H1 (cell line): ENCODE data around the gene LZTFL1. TPM values are rescaled to one million over a fixed set of nuclear protein-coding genes. Genes with fewer than 3 reads are reported as not detected.

Source experiments
- CTCF ChIA-PET: fragments of 300-600 bp; sonication (Branson Sonifier 250); formaldehyde crosslinking; loops from one replicate; lab custom pipeline; 2021; ENCODE audit not compliant: partially characterized antibody; lab: Charles Lee
- POLR2A ChIA-PET: fragments of 300-600 bp; sonication (Branson Sonifier 250); formaldehyde crosslinking; loops from one replicate; lab custom pipeline; 2021; ENCODE audit warnings: inconsistent platforms; ENCODE audit not compliant: partially characterized antibody; lab: Charles Lee
- DNase-seq, 2 experiments: peaks; one replicate each; pipeline versions ENCODE4 v3.0.0 to v3.0.0-alpha.2; 2010 to 2022; ENCODE audit warnings: low spot score in 2 of 2, low read depth in 1 of 2, mixed read lengths in 1 of 2
- FAIRE-seq: peaks from 2 replicates; lab custom pipeline; 2011; peaks lifted over from hg19 to GRCh38; lab: Jason Lieb, UNC
- H2AFZ ChIP-seq: 2 replicates; pipeline ENCODE4 v1.8.1; 2012; ENCODE audit warnings: low read length, inconsistent platforms
- H2AK5ac ChIP-seq: 2 replicates; pipeline ENCODE4 v1.6.1; 2013; ENCODE audit warnings: low read depth, low read length
- H2BK120ac ChIP-seq: replicated peaks from 2 replicates; pipeline ENCODE3; 2013; ENCODE audit warnings: low read depth, low read length, inconsistent platforms
- H2BK12ac ChIP-seq: 2 replicates; pipeline ENCODE4 v1.6.1; 2013; ENCODE audit warnings: low read depth, low read length
- H2BK15ac ChIP-seq: 2 replicates; pipeline ENCODE4 v1.6.1; 2013; ENCODE audit warnings: low read length
- H2BK20ac ChIP-seq: 2 replicates; pipeline ENCODE4 v1.6.1; 2013; ENCODE audit warnings: low read length
- H2BK5ac ChIP-seq: 2 replicates; pipeline ENCODE4 v1.6.1; 2013; ENCODE audit warnings: low read depth, low read length
- H3K14ac ChIP-seq: 2 replicates; pipeline ENCODE4 v1.6.1; 2013; ENCODE audit warnings: inconsistent platforms; ENCODE audit not compliant: insufficient read length
- H3K18ac ChIP-seq: 2 replicates; pipeline ENCODE4 v1.6.1; 2013; ENCODE audit warnings: low read length; ENCODE audit errors: extremely low read depth
- H3K23ac ChIP-seq: 2 replicates; pipeline ENCODE4 v1.6.1; 2013; ENCODE audit warnings: inconsistent platforms; ENCODE audit not compliant: insufficient read length
- H3K23me2 ChIP-seq: 2 replicates; pipeline ENCODE4 v1.6.1; 2013; ENCODE audit warnings: low read depth, low read length
- H3K27ac ChIP-seq: 2 replicates; pipeline ENCODE4 v1.6.1; 2011; ENCODE audit warnings: low read depth, low read length, inconsistent platforms
- H3K27me3 ChIP-seq, 4 experiments: replicated peaks in 1 of 4; 1 replicate in 1 of 4; 2 replicates in 3 of 4; pipeline versions ENCODE4 v1.6.1 to v1.8.1; 2011 to 2013; ENCODE audit warnings: low read length in 3 of 4, mild to moderate bottlenecking in 3 of 4, inconsistent platforms in 2 of 4, mixed read lengths in 2 of 4, moderate library complexity in 1 of 4; ENCODE audit not compliant: control insufficient read depth in 3 of 4, insufficient read depth in 3 of 4; ENCODE audit errors: extremely low read depth in 1 of 4
- H3K36me3 ChIP-seq, 4 experiments: 2 replicates each; pipeline versions ENCODE4 v1.6.1 to v1.8.1; 2011 to 2013; ENCODE audit warnings: mild to moderate bottlenecking in 4 of 4, low read length in 3 of 4, moderate library complexity in 2 of 4, control low read depth in 1 of 4, inconsistent platforms in 1 of 4; ENCODE audit not compliant: insufficient read depth in 4 of 4, control insufficient read depth in 2 of 4
- H3K4ac ChIP-seq: replicated peaks from 2 replicates; pipeline ENCODE3; 2013; ENCODE audit warnings: low read length, low read depth, mixed read lengths, inconsistent platforms; ENCODE audit not compliant: insufficient read length
- H3K4me1 ChIP-seq, 4 experiments: replicated peaks in 1 of 4; 1 replicate in 1 of 4; 2 replicates in 3 of 4; pipeline versions ENCODE4 v1.6.1 to v1.8.1; 2011 to 2013; ENCODE audit warnings: low read length in 3 of 4, inconsistent platforms in 2 of 4, mixed read lengths in 1 of 4; ENCODE audit not compliant: insufficient read depth in 4 of 4, control insufficient read depth in 3 of 4
- H3K4me2 ChIP-seq, 2 experiments: 2 replicates each; pipeline versions ENCODE4 v1.6.1 to v1.8.1; 2011 to 2013; ENCODE audit warnings: low read depth in 2 of 2, low read length in 2 of 2, control low read depth in 1 of 2, inconsistent platforms in 1 of 2, mild to moderate bottlenecking in 1 of 2; ENCODE audit not compliant: insufficient read depth in 1 of 2
- H3K4me3 ChIP-seq, 4 experiments: fragments of 200-600, 300-600 bp in 1 of 4; sonication (generic), shearing (Covaris generic), sonication (Bioruptor Twin) in 1 of 4; 2 replicates each; pipeline versions ENCODE4 v1.5.1 to v1.8.1; 2011 to 2016; ENCODE audit warnings: low read length in 4 of 4, low read depth in 3 of 4, control low read depth in 2 of 4, inconsistent platforms in 2 of 4, mild to moderate bottlenecking in 2 of 4, mixed read lengths in 1 of 4, moderate library complexity in 1 of 4; ENCODE audit not compliant: insufficient read depth in 2 of 4; ENCODE audit errors: extremely low read depth in 1 of 4
- H3K56ac ChIP-seq: replicated peaks from 2 replicates; pipeline ENCODE3; 2013; ENCODE audit warnings: low read depth, mild to moderate bottlenecking, mixed read lengths, low read length, inconsistent platforms; ENCODE audit not compliant: insufficient read length
- H3K79me1 ChIP-seq: 2 replicates; pipeline ENCODE4 v1.6.1; 2013; ENCODE audit warnings: low read depth, low read length, control low read depth
- H3K79me2 ChIP-seq, 2 experiments: 2 replicates each; pipeline versions ENCODE4 v1.6.1 to v1.8.1; 2012 to 2013; ENCODE audit warnings: low read length in 2 of 2, mild to moderate bottlenecking in 2 of 2, inconsistent platforms in 1 of 2; ENCODE audit not compliant: insufficient read depth in 2 of 2, control insufficient read depth in 1 of 2
- H3K9ac ChIP-seq, 4 experiments: replicated peaks in 1 of 4; 1 replicate in 1 of 4; 2 replicates in 3 of 4; pipeline versions ENCODE4 v1.6.1 to v1.8.1; 2011 to 2013; ENCODE audit warnings: low read depth in 3 of 4, low read length in 3 of 4, control low read depth in 2 of 4, mild to moderate bottlenecking in 2 of 4, moderate library complexity in 2 of 4, inconsistent platforms in 1 of 4; ENCODE audit errors: extremely low read depth in 1 of 4
- H3K9me3 ChIP-seq, 2 experiments: 2 replicates each; pipeline versions ENCODE4 v1.6.1 to v1.8.1; 2012 to 2013; ENCODE audit warnings: mild to moderate bottlenecking in 2 of 2, moderate library complexity in 2 of 2, control low read depth in 1 of 2, inconsistent platforms in 1 of 2, low read depth in 1 of 2, low read length in 1 of 2, mixed read lengths in 1 of 2; ENCODE audit not compliant: insufficient read depth in 2 of 2
- H4K20me1 ChIP-seq, 2 experiments: replicated peaks in 1 of 2; 2 replicates each; pipeline versions ENCODE3 to v1.8.1; 2011 to 2013; ENCODE audit warnings: inconsistent platforms in 2 of 2, low read length in 2 of 2, mild to moderate bottlenecking in 1 of 2; ENCODE audit not compliant: insufficient read depth in 2 of 2, control insufficient read depth in 1 of 2
- H4K5ac ChIP-seq: 2 replicates; pipeline ENCODE4 v1.6.1; 2013; ENCODE audit warnings: low read length, low read depth, mixed read lengths, inconsistent platforms; ENCODE audit not compliant: insufficient read length
- H4K8ac ChIP-seq: 2 replicates; pipeline ENCODE4 v1.8.0; 2013; ENCODE audit warnings: mild to moderate bottlenecking, moderate library complexity, low read length, inconsistent platforms; ENCODE audit not compliant: insufficient read depth; ENCODE audit errors: extremely low read depth
- H4K91ac ChIP-seq: replicated peaks from 2 replicates; pipeline ENCODE3; 2013; ENCODE audit warnings: low read length, mixed read lengths, inconsistent platforms; ENCODE audit not compliant: insufficient read length
- CBX8 ChIP-seq: fragments of 300-800, 300-1000 bp; sonication (generic); IDR thresholded peaks from 2 replicates; pipeline ENCODE4 v1.7.1; 2016; ENCODE audit warnings: low read depth, low read length, borderline replicate concordance
- CHD1 ChIP-seq: IDR thresholded peaks from 2 replicates; pipeline ENCODE4 v1.6.1; 2012; ENCODE audit warnings: low read depth, low read length, improper control_type of control experiment
- CHD2 ChIP-seq: IDR thresholded peaks from 2 replicates; pipeline ENCODE4 v1.6.1; 2012; ENCODE audit warnings: low read length, improper control_type of control experiment
- EGR1 ChIP-seq: IDR thresholded peaks from 2 replicates; pipeline ENCODE4 v1.6.1; 2011; ENCODE audit warnings: low read depth, low read length, borderline replicate concordance
- MAFK ChIP-seq: IDR thresholded peaks from 2 replicates; pipeline ENCODE4 v1.6.1; 2012; ENCODE audit warnings: low read depth, mild to moderate bottlenecking, improper control_type of control experiment, low read length
- RBBP5 ChIP-seq: IDR thresholded peaks from 2 replicates; pipeline ENCODE4 v1.7.1; 2012; ENCODE audit warnings: low read depth, mild to moderate bottlenecking, inconsistent platforms, low read length, moderate library complexity, borderline replicate concordance
- RNF2 ChIP-seq: fragments of 200-900, 300-1000 bp; sonication (generic); IDR thresholded peaks from 2 replicates; pipeline ENCODE4 v1.7.1; 2016; ENCODE audit warnings: borderline replicate concordance, low read depth, mild to moderate bottlenecking, antibody characterized with exemption, low read length; ENCODE audit not compliant: poor library complexity, severe bottlenecking; ENCODE audit errors: missing control alignments
- SAP30 ChIP-seq: fragments of 300-600 bp; sonication (generic); IDR thresholded peaks from 2 replicates; pipeline ENCODE4 v1.7.1; 2012; ENCODE audit warnings: low read length, moderate library complexity, mild to moderate bottlenecking, inconsistent platforms; ENCODE audit not compliant: insufficient read depth, insufficient replicate concordance
- SP1 ChIP-seq: IDR thresholded peaks from 2 replicates; pipeline ENCODE4 v1.6.1; 2011; ENCODE audit warnings: low read depth, low read length
- SRF ChIP-seq: IDR thresholded peaks from 2 replicates; pipeline ENCODE4 v1.6.1; 2011; ENCODE audit warnings: mild to moderate bottlenecking, low read depth, low read length, moderate library complexity
- SUZ12 ChIP-seq: fragments of 200-600 bp; sonication (generic); IDR thresholded peaks from 2 replicates; pipeline ENCODE4 v1.6.1; 2012; ENCODE audit warnings: mild to moderate bottlenecking, inconsistent platforms, low read length, moderate library complexity, mixed read lengths
- TEAD4 ChIP-seq: IDR thresholded peaks from 2 replicates; pipeline ENCODE4 v1.6.1; 2012; ENCODE audit warnings: low read depth, low read length, inconsistent platforms, mixed read lengths
- WGBS, 2 experiments: shearing (Covaris generic) in 1 of 2; methylation state at CpG; one replicate each; pipeline versions ENCODE4 v1.1.6 to v1.1.7; 2013 to 2015; ENCODE audit warnings: low lambda C conversion rate in 2 of 2, mixed read lengths in 2 of 2, inconsistent platforms in 1 of 2, low coverage in 1 of 2, missing lambda C conversion rate in 1 of 2; ENCODE audit not compliant: insufficient replicate concordance in 2 of 2, insufficient coverage in 1 of 2, insufficient read length in 1 of 2; ENCODE audit errors: extremely low coverage in 1 of 2, missing lambda C conversion rate in 1 of 2; 5-methylcytosine and 5-hydroxymethylcytosine counted together
- polyA plus RNA-seq, 7 experiments: library from polyadenylated mRNA; depleted of rRNA in 3 of 7; stranded (reverse) in 5 of 7; unstranded in 2 of 7; fragments of >200 nt in 5 of 7; fragments of 200-250 nt in 2 of 7; gene quantifications; 1 replicate in 5 of 7; 2 replicates in 1 of 7; 4 replicates in 1 of 7; pipeline versions ENCODE4 v1.2.1 to v1.2.3, GENCODE V29; 2011 to 2013; ENCODE audit warnings: missing spikeins in 2 of 7, mixed read lengths in 2 of 7
- total RNA-seq: library from RNA; stranded (reverse); fragmentation: NEBNext Ultra II Directional; extraction: Animal tissue kit (Norgen Biotek cat#: 25700); gene quantifications from 2 replicates; pipeline ENCODE4 v1.2.1, GENCODE V29; 2021
- TF ChIP-seq, protein P1 (sequence below): IDR thresholded peaks from 2 replicates; pipeline ENCODE4 v1.6.1; 2012; ENCODE audit warnings: inconsistent platforms

Gene LZTFL1
- total and polyA plus RNA-seq, 2 of the 8 experiments (the other 6 are each of a cell fraction or from before 2014, with no cell fraction given), result 8.7 to 11.5 TPM

DNA sequence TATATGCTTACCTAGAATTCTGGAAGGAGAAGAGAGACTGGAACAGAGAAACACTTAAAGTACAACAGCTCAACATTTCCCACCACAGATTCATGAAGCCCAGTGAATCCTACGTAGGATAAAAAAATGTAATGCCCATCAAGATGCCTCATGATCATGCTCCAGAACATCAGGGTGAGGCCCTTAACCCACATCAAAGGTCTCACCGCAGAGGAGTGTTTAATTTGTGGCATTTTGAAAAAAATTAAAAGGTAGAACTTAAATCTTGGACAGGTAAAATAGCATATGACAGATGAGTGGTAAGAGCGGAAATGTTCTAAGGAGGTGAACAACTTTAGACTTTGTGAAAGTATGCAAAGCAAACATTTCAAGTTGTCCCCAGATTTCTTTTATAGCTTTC, 35.8 kb downstream of the LZTFL1 start:
- H4K5ac ChIP-seq, result no peak overlapping the region
- no peaks in the 10 kb centered on the region; a peak in 1 of 7 replicates for H3K4me1 ChIP-seq
- H3K9ac ChIP-seq, result no peak overlapping the region
- H3K79me1 ChIP-seq, result no peaks in the 10 kb centered on the region
- no peak overlapping the region for H2BK120ac ChIP-seq
- CTCF ChIA-PET, result interaction anchor here (0.6 to 1.9 kb wide), 3 partner anchors 26 to 254 kb away, joined by 3 to 6 read pairs (median 5); no protein-coding TSS in a partner anchor
- DNase-seq (no peak), FAIRE-seq (no peak)
- H3K23me2 ChIP-seq, result no peaks in the 10 kb centered on the region
- POLR2A ChIA-PET, result interaction anchor here (0.6 to 1.2 kb wide), 2 partner anchors 9 to 391 kb away, joined by 3 to 6 read pairs; no protein-coding TSS in a partner anchor
- no peak overlapping the region for H3K56ac ChIP-seq
- H4K91ac ChIP-seq, result no peak overlapping the region
- H3K4ac ChIP-seq, result no peak overlapping the region
- no peak overlapping the region for H3K14ac ChIP-seq
- WGBS, 2 experiments, result 90% methylated on average over 3 of the region's 3 CpGs; no CpG with 5 or more reads in 1 of the 2 experiments
- H3K23ac ChIP-seq, result no peak overlapping the region
- H2BK20ac ChIP-seq, result no peak overlapping the region
- no peaks in the 10 kb centered on the region for H4K20me1 ChIP-seq
- H2BK15ac ChIP-seq, result no peak overlapping the region
- no peaks in the 10 kb centered on the region for H3K79me2 ChIP-seq
- no peak overlapping the region for H2BK12ac ChIP-seq
- no peak overlapping the region for H2AK5ac ChIP-seq
- no peak overlapping the region for H4K8ac ChIP-seq
- no peak overlapping the region for H3K4me2 ChIP-seq
- TF ChIP-seq SRF, result no peak
- TF ChIP-seq MAFK, result no peak
- TF ChIP-seq EGR1, result no peak
- TF ChIP-seq, protein P1, sequence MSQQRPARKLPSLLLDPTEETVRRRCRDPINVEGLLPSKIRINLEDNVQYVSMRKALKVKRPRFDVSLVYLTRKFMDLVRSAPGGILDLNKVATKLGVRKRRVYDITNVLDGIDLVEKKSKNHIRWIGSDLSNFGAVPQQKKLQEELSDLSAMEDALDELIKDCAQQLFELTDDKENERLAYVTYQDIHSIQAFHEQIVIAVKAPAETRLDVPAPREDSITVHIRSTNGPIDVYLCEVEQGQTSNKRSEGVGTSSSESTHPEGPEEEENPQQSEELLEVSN, result no peak
- no peak for TF ChIP-seq CHD2
- TF ChIP-seq TEAD4, result no peak
- no peak for TF ChIP-seq SAP30
- TF ChIP-seq SUZ12, result no peak
- no peak for TF ChIP-seq CHD1
- no peak for TF ChIP-seq SP1
- no peak for TF ChIP-seq CBX8
- TF ChIP-seq RNF2, result no peak
- no peak for TF ChIP-seq RBBP5
- no peaks in the 10 kb centered on the region for H3K36me3 ChIP-seq
- H2AFZ ChIP-seq, result no peak overlapping the region
- H2BK5ac ChIP-seq, result no peak overlapping the region
- no peaks in the 10 kb centered on the region for H3K9me3 ChIP-seq
- H3K4me3 ChIP-seq, result no peak overlapping the region
- H3K18ac ChIP-seq, result no peak overlapping the region
- H3K27me3 ChIP-seq, result no peaks in the 10 kb centered on the region
- H3K27ac ChIP-seq, result no peak overlapping the region
